Astrocyte (in vitro differentiated cells and primary cell): ENCODE measurements around the gene VSTM2L.

Experiments used
- CTCF ChIP-seq: IDR thresholded peaks from 2 replicates; pipeline ENCODE4 v1.5.1; 2011; ENCODE audit warnings: low read depth, mild to moderate bottlenecking, inconsistent platforms, low read length, moderate library complexity; ENCODE audit not compliant: insufficient read depth
- EZH2 ChIP-seq: IDR thresholded peaks from 2 replicates; pipeline ENCODE4 v1.6.1; 2012; ENCODE audit warnings: mild to moderate bottlenecking, low read length, inconsistent platforms; ENCODE audit not compliant: insufficient read depth

GRCh38 chr20:37984018-37984785, 81.3 kb downstream of the VSTM2L start:
- TF ChIP-seq CTCF (no peak), EZH2 (no peak)
